Measurements from ENCODE around the gene WDR35. TPM values are rescaled to one million over a fixed set of nuclear protein-coding genes. Genes with fewer than 3 reads are reported as not detected.
A peak's percentile ranks its signal among the peaks of the same experiment; 100 is the strongest.

The WDR35 gene
- total RNA-seq (2021): 7.4 and 8.2 TPM in 2 replicates
- percentile 70 among the genes with signal in this experiment for Bru-seq, nascent RNA
- percentile 65 among the genes with signal in this experiment for BruChase-seq, experiment 1, labeled RNA remaining after a 2-hour chase
- percentile 65 among the genes with signal in this experiment for BruChase-seq, experiment 2, labeled RNA remaining after a 6-hour chase
- long read RNA-seq, full-length matches to known transcripts: 2 of 10 reads
- long read RNA-seq, partial matches to known transcripts: 4 of 10 reads
- long read RNA-seq, other reads (novel, unspliced or antisense): 4 of 10 reads

- H2AFZ ChIP-seq: peak within 1 kb of the TSS; percentile 96
- no peaks in the 10 kb centered on the region for H3K27me3 ChIP-seq (ENCODE audit: insufficient read depth, low read depth)
- peak within 1 kb of the TSS; percentile 89 for H3K4me2 ChIP-seq
- no peak within 1 kb of the TSS for H3K27ac ChIP-seq
- 0 out of 2 replicates have a peak, but pooled peaks cover 4% of the 10 kb centered on the region for H3F3A ChIP-seq (ENCODE audit: insufficient read depth, low read depth)
- no peaks in the 10 kb centered on the region for H3K36me3 ChIP-seq (ENCODE audit: low read depth)
- CTCF ChIA-PET: no interaction called here
- POLR2A ChIA-PET (ENCODE audit: unreplicated experiment): interaction anchor here (0.6 kb wide), 1 partner anchor 172 kb away, joined by 3 read pairs; no protein-coding TSS in a partner anchor
- H4K20me1 ChIP-seq (ENCODE audit: insufficient read depth): no peaks in the 10 kb centered on the region
- no peaks in the 10 kb centered on the region; the same call in 1 of the 2 replicates for H3K79me2 ChIP-seq (ENCODE audit: low read depth)
- TSS peak; percentile 43 for BruUV-seq (replicated peaks)
- H3K9me2 ChIP-seq (ENCODE audit: insufficient read depth): no peaks in the 10 kb centered on the region
- H3K4me1 ChIP-seq (replicated peaks; ENCODE audit: insufficient read depth): peaks cover 19% of the 10 kb centered on the region
- no peaks in the 10 kb centered on the region for H3K9me3 ChIP-seq (ENCODE audit: insufficient read depth, low read depth)
- intact Hi-C loops (cut with micrococcal nuclease; ENCODE audit: unreplicated experiment): no loop called here
- H3K4me3 ChIP-seq: peak within 1 kb of the TSS; percentile 85
- TF ChIP-seq CTCF (conservative IDR thresholded peaks at IDR 0.05) (no peak), EZH2 (IDR thresholded peaks at IDR 0.05; ENCODE audit: low read depth) (no peak)
- DNase-seq: peak; percentile 78 to 94
These were observed at the start of gene WDR35 for GRCh38 chr2:19989667-19990415. WDR35 (minus strand) TSS chr2:19990105; CDS start chr2:19990015, 90 bp downstream.

- BruUV-seq (replicated peaks): no TSS peak
- CTCF ChIA-PET: interaction anchor here (0.8 kb wide), 1 partner anchor 23 kb away, joined by 3 read pairs; no protein-coding TSS in a partner anchor
These were observed 47.8 kb upstream of the WDR35 start for GRCh38 chr2:20037660-20038059.

More at GRCh38 chr2:20037660-20038059, 47.8 kb upstream of the WDR35 start:
- POLR2A ChIA-PET (ENCODE audit: unreplicated experiment): no interaction called here
- no peaks in the 10 kb centered on the region for H3K27me3 ChIP-seq (ENCODE audit: insufficient read depth, low read depth)
- H4K20me1 ChIP-seq (ENCODE audit: insufficient read depth): peaks cover 12% of the 10 kb centered on the region; the same call in 1 of the 2 replicates
- peaks cover 35% of the 10 kb centered on the region for H3F3A ChIP-seq (ENCODE audit: insufficient read depth, low read depth)
- no peak overlapping the region for H3K4me2 ChIP-seq
- DNase-seq: no peak
- H3K9me3 ChIP-seq (ENCODE audit: insufficient read depth, low read depth): no peaks in the 10 kb centered on the region
- peaks cover 23% of the 10 kb centered on the region for H3K4me1 ChIP-seq (replicated peaks; ENCODE audit: insufficient read depth)
- no peak overlapping the region for H3K27ac ChIP-seq
- H2AFZ ChIP-seq: no peak overlapping the region
- H3K4me3 ChIP-seq: no peak overlapping the region
- peaks cover 62% of the 10 kb centered on the region for H3K36me3 ChIP-seq (ENCODE audit: low read depth)
- TF ChIP-seq EZH2 (IDR thresholded peaks at IDR 0.05; ENCODE audit: low read depth) (no peak), CTCF (conservative IDR thresholded peaks at IDR 0.05) (no peak)
- intact Hi-C loops (cut with micrococcal nuclease; ENCODE audit: unreplicated experiment): loop anchor here (10.0 kb wide), 1 partner anchor 257 kb away; no protein-coding TSS in a partner anchor
- peaks cover 50% of the 10 kb centered on the region for H3K79me2 ChIP-seq (ENCODE audit: low read depth)
- no peaks in the 10 kb centered on the region for H3K9me2 ChIP-seq (ENCODE audit: insufficient read depth)
